T47D (cell line): ENCODE measurements around the gene CLDN24.

Experiments used
- DNase-seq, 2 experiments: peaks; one replicate each; pipeline versions ENCODE4 v3.0.0 to v3.0.0-alpha.2; 2011 to 2012; ENCODE audit warnings: low read depth in 1 of 2, low spot score in 1 of 2
- JUND ChIP-seq: IDR thresholded peaks from 2 replicates; pipeline ENCODE4 v1.6.1; 2012; ENCODE audit warnings: low read depth
- in situ Hi-C: cut with HindIII; loops from 2 replicates; pipeline ENCODE4 v1.10.0; 2016; ENCODE audit warnings: low sequenced_read_pairs, low pct_unique_long_range_greater_than_20kb

CLDN24 gene

GRCh38 chr4:183272384-183272783 is 49.8 kb downstream of the CLDN24 start:
- TF ChIP-seq JUND, result no peak
- DNase-seq, result no peak
- in situ Hi-C loops, result no loop called here
